Transverse colon (tissue), 4 donors: ENCODE measurements around the gene PDZD2. TPM values are rescaled to one million over a fixed set of nuclear protein-coding genes. Genes with fewer than 3 reads are reported as not detected.

Experiments used
- DNase-seq: peaks from one replicate; pipeline ENCODE4 v3.0.0-alpha.2; 2019
- H3K27ac ChIP-seq, 4 donors: fragments of 200-600 bp; sonication (generic); 2 replicates each; pipeline ENCODE4 v1.5.1; 2016 to 2018; ENCODE audit warnings: inconsistent platforms in 4 of 4
- H3K27me3 ChIP-seq: fragments of 200-600 bp; sonication (generic); 2 replicates; pipeline ENCODE4 v1.5.1; 2017; ENCODE audit warnings: inconsistent platforms
- H3K36me3 ChIP-seq, 4 donors: fragments of 200-600 bp; sonication (generic); 2 replicates each; pipeline ENCODE4 v1.5.1; 2017 to 2019; ENCODE audit warnings: inconsistent platforms in 4 of 4
- H3K4me1 ChIP-seq, 4 donors: fragments of 200-600 bp; sonication (generic); 2 replicates each; pipeline ENCODE4 v1.5.1; 2017 to 2020; ENCODE audit warnings: inconsistent platforms in 4 of 4
- H3K4me3 ChIP-seq, 4 donors: fragments of 200-600 bp; sonication (generic); 1 replicate in 1 of 4; 2 replicates in 3 of 4; pipeline versions ENCODE4 v1.5.1 to v1.6.1; 2017 to 2019; ENCODE audit warnings: inconsistent platforms in 4 of 4
- H3K9me3 ChIP-seq, 2 donors: fragments of 200-600 bp; sonication (generic); 2 replicates each; pipeline ENCODE4 v1.5.1; 2017 to 2019; ENCODE audit warnings: inconsistent platforms in 2 of 2
- CTCF ChIP-seq, 5 experiments: fragments of 200-600 bp in 3 of 5; fragments of 450-650 bp in 2 of 5; sonication (generic) in 3 of 5; IDR thresholded peaks; 1 replicate in 2 of 5; 2 replicates in 3 of 5; pipeline ENCODE4 v1.5.1; 2016 to 2017; ENCODE audit warnings: antibody characterized with exemption in 5 of 5, inconsistent platforms in 3 of 5, mild to moderate bottlenecking in 2 of 5, moderate library complexity in 1 of 5
- EP300 ChIP-seq: sonication (generic); formaldehyde crosslinking; IDR thresholded peaks from one replicate; pipeline ENCODE4 v1.6.1; 2017; ENCODE audit warnings: antibody characterized with exemption, low read depth
- POLR2A ChIP-seq: fragments of 450-650 bp; IDR thresholded peaks from one replicate; pipeline ENCODE4 v1.6.1; 2016; ENCODE audit warnings: antibody characterized with exemption, mild to moderate bottlenecking, moderate library complexity
- POLR2AphosphoS5 ChIP-seq, 3 donors: sonication (generic); formaldehyde crosslinking; IDR thresholded peaks; one replicate each; pipeline ENCODE4 v1.6.1; 2016; ENCODE audit warnings: antibody characterized with exemption in 3 of 3
- WGBS, 2 donors: methylation state at CpG; one replicate each; pipeline ENCODE4 v1.1.5; 2018; ENCODE audit warnings: low coverage in 1 of 2; 5-methylcytosine and 5-hydroxymethylcytosine counted together
- in situ Hi-C, 4 donors: fragments of 200-750 bp; cut with MboI; loops; one replicate each; pipeline versions ENCODE4 v1.15.0 to v1.15.1; 2017; ENCODE audit warnings: low sequenced_read_pairs in 3 of 4, low pct_ligation_motif_present in 1 of 4, low pct_unique_long_range_greater_than_20kb in 1 of 4
- intact Hi-C: fragments of 100-400 bp; cut with DNase I; formaldehyde crosslinking; loops from one replicate; pipeline ENCODE4 v1.15.1; 2023; ENCODE audit warnings: low total_unique reads
- total RNA-seq, 4 donors: library from RNA; depleted of rRNA; stranded (reverse); fragments of >200 nt; gene quantifications; one replicate each; pipeline ENCODE4 v1.1.0, GENCODE V29; 2016

Gene PDZD2
- total RNA-seq, 4 donors from 2014 or later, result 2.0 to 3.7 (median 2.8) TPM

- TF ChIP-seq EP300 (no peak), CTCF (IDR thresholded peaks at IDR 0.05) (no peak), POLR2AphosphoS5 (IDR thresholded peaks at IDR 0.05) (no peak)
- intact Hi-C loops (no loop called here), in situ Hi-C loops (no loop called here)
- Histone ChIP-seq H3K27me3 (no peaks in the 10 kb centered on the region), H3K9me3 (no peaks in the 10 kb centered on the region), H3K4me3 (no peak overlapping the region), H3K4me1 (peaks cover 6 to 68% (median 41%) of the 10 kb centered on the region in 4 donors), H3K36me3 (no peaks in the 10 kb centered on the region), H3K27ac (no peak overlapping the region)
- 45% methylated on average over 2 of the region's 2 CpGs for WGBS, 2 donors
- DNase-seq, result no peak
These were observed 506.4 kb downstream of the PDZD2 start for GRCh38 chr5:32145378-32145777.

- Histone ChIP-seq H3K4me3 (no peak overlapping the region), H3K27me3 (no peaks in the 10 kb centered on the region), H3K4me1 (peaks cover 6 to 86% (median 48%) of the 10 kb centered on the region in 4 donors), H3K36me3 (peaks cover 0 to 3% (median 0%) of the 10 kb centered on the region in 4 donors), H3K27ac (no peak overlapping the region), H3K9me3 (no peaks in the 10 kb centered on the region)
- DNase-seq, result no peak
- in situ Hi-C loops (no loop called here), intact Hi-C loops (no loop called here)
- no peak for TF ChIP-seq EP300
- no peak for TF ChIP-seq POLR2AphosphoS5 (IDR thresholded peaks at IDR 0.05)
- TF ChIP-seq POLR2A, result no peak
- no peak for TF ChIP-seq CTCF (IDR thresholded peaks at IDR 0.05)
- WGBS, 2 donors, result 60 to 70% methylated on average over 3 of the region's 3 CpGs
These were observed 508.3 kb downstream of the PDZD2 start for GRCh38 chr5:32147236-32147635.

GRCh38 chr5:32147959-32148358, 509.0 kb downstream of the PDZD2 start:
- in situ Hi-C loops, result no loop called here
- 83 to 89% methylated on average over 4 of the region's 4 CpGs for WGBS, 2 donors

GRCh38 chr5:32150366-32150765, 511.4 kb downstream of the PDZD2 start:
- in situ Hi-C loops, result no loop called here
- 90 to 91% methylated on average over 1 of the region's 1 CpG for WGBS, 2 donors
- Histone ChIP-seq H3K36me3 (peaks cover 0 to 3% (median 0%) of the 10 kb centered on the region in 4 donors), H3K4me3 (no peak overlapping the region), H3K9me3 (no peaks in the 10 kb centered on the region), H3K4me1 (peaks cover 6 to 96% (median 45%) of the 10 kb centered on the region in 4 donors), H3K27ac (no peak overlapping the region), H3K27me3 (no peaks in the 10 kb centered on the region)
- intact Hi-C loops, result no loop called here
- DNase-seq, result no peak
- TF ChIP-seq EP300, result no peak

More at GRCh38 chr5:32147959-32148358, 509.0 kb downstream of the PDZD2 start:
- peaks cover 6 to 91% (median 50%) of the 10 kb centered on the region in 4 donors for H3K4me1 ChIP-seq
- peaks cover 0 to 3% (median 0%) of the 10 kb centered on the region in 4 donors for H3K36me3 ChIP-seq
- intact Hi-C loops, result no loop called here
- no peak overlapping the region for H3K4me3 ChIP-seq
- H3K27me3 ChIP-seq, result no peaks in the 10 kb centered on the region
- no peaks in the 10 kb centered on the region for H3K9me3 ChIP-seq
- TF ChIP-seq POLR2AphosphoS5 (IDR thresholded peaks at IDR 0.05), result no peak
- no peak for TF ChIP-seq POLR2A
- no peak for TF ChIP-seq EP300
- TF ChIP-seq CTCF (IDR thresholded peaks at IDR 0.05), result no peak
- no peak for DNase-seq
- no peak overlapping the region for H3K27ac ChIP-seq

GRCh38 chr5:32151198-32151597, 512.3 kb downstream of the PDZD2 start:
- in situ Hi-C loops, result no loop called here
- H3K27ac ChIP-seq, result no peak overlapping the region

More at GRCh38 chr5:32151198-32151597, 512.3 kb downstream of the PDZD2 start:
- DNase-seq, result no peak
- H3K27me3 ChIP-seq, result no peaks in the 10 kb centered on the region
- 91 to 93% methylated on average over 5 to 6 of the region's 6 CpGs for WGBS, 2 donors
- H3K36me3 ChIP-seq, result peaks cover 0 to 3% (median 0%) of the 10 kb centered on the region in 4 donors
- no peak overlapping the region for H3K4me3 ChIP-seq
- TF ChIP-seq POLR2AphosphoS5 (IDR thresholded peaks at IDR 0.05), result no peak
- no peak for TF ChIP-seq CTCF (IDR thresholded peaks at IDR 0.05)
- TF ChIP-seq EP300, result no peak
- no peak for TF ChIP-seq POLR2A
- intact Hi-C loops, result no loop called here
- peaks cover 0 to 89% (median 37%) of the 10 kb centered on the region in 4 donors for H3K4me1 ChIP-seq
- no peaks in the 10 kb centered on the region for H3K9me3 ChIP-seq
